Endothelial cell (in vitro differentiated cells): ENCODE results near the gene TAF1C. TPM values are rescaled to one million over a fixed set of nuclear protein-coding genes. Genes with fewer than 3 reads are reported as not detected.

Experiments
- DNase-seq: peaks from one replicate; pipeline ENCODE4 v3.0.0; 2021; ENCODE audit warnings: low spot score
- H3K27ac Mint-ChIP-seq: one replicate; pipeline ENCODE4 v1.8.0; 2021; ENCODE audit warnings: mixed read lengths, inconsistent platforms; ENCODE audit not compliant: unreplicated experiment
- H3K27me3 Mint-ChIP-seq: one replicate; pipeline ENCODE4 v1.8.0; 2021; ENCODE audit warnings: mild to moderate bottlenecking, moderate library complexity, mixed read lengths, inconsistent platforms; ENCODE audit not compliant: unreplicated experiment
- H3K36me3 Mint-ChIP-seq: one replicate; pipeline ENCODE4 v1.8.0; 2021; ENCODE audit warnings: mild to moderate bottlenecking, low read depth, mixed read lengths, inconsistent platforms; ENCODE audit not compliant: unreplicated experiment
- H3K4me1 Mint-ChIP-seq: one replicate; pipeline ENCODE4 v1.8.0; 2021; ENCODE audit warnings: mild to moderate bottlenecking, mixed read lengths, inconsistent platforms; ENCODE audit not compliant: unreplicated experiment
- H3K4me3 Mint-ChIP-seq: one replicate; pipeline ENCODE4 v1.8.0; 2021; ENCODE audit warnings: mild to moderate bottlenecking, mixed read lengths, inconsistent platforms; ENCODE audit not compliant: unreplicated experiment
- H3K9me3 Mint-ChIP-seq: one replicate; pipeline ENCODE4 v1.8.0; 2021; ENCODE audit warnings: mixed read lengths, inconsistent platforms; ENCODE audit not compliant: unreplicated experiment
- long read RNA-seq: library from polyadenylated mRNA; unstranded; transcript quantifications from one replicate; pipeline ENCODE4 v2.0.0, GENCODE V29; 2020; ENCODE audit not compliant: unreplicated experiment
- total RNA-seq: library from RNA; stranded (reverse); fragmentation: NEBNext Ultra II Directional; extraction: Animal tissue kit (Norgen Biotek cat#: 25700); gene quantifications from one replicate; pipeline ENCODE4 v1.2.1, GENCODE V29; 2021; ENCODE audit not compliant: unreplicated experiment
- TF ChIP-seq, protein P1 (sequence below): fragments of 200-600 bp; sonication (generic); IDR thresholded peaks from one replicate; pipeline ENCODE4 v1.5.0; 2021; ENCODE audit warnings: antibody characterized with exemption; ENCODE audit not compliant: unreplicated experiment

The TAF1C gene
- 73.6 TPM for total RNA-seq
- long read RNA-seq, transcript TAF1C-216 (15 exons, 2,972 nt): major isoform, 5 of 14 reads
- long read RNA-seq, partial matches to known transcripts: 3 of 14 reads
- long read RNA-seq, other reads (novel, unspliced or antisense): 6 of 14 reads

DNA sequence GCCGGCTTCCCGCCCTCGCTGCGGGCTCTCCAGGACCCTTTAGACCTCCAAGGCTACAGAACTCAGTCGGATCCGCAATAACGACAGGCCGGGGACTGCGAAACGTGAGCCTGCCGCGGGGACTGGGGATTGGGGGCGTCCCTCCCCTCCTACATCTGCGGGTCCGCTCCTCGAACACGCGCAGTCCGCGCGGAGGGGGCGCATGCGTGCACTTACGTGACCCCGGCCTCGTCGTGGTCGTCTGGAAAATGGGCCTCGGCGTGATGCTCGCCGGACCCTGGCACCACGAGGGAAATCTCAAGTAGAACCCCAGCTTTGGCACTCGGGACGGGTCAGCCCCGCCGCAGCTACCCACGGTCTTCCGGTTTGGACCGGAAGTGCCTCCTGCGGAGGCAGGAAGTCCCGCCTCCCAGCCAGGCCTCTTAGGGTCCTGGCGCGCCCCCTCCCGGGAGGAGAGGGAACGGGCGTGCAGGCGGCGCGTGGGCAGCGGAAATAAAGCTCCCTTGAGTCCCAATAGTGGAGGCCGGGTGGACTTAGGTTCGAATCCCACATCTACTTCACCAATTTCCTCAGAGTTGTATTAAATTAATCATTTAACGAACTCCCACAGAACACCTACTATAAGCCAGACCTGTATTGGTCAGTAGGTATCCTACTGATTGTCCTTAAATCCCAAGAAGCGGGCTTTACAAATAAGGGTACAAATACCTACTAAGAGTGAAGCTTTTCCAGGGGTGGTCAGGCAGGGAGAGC is at the start of gene TAF1C:
TSS of gene TAF1C (minus strand) at position 373 of the 753 bp plus-strand sequence. CDS start 2,069 bp downstream, outside the sequence.
- H3K27me3 Mint-ChIP-seq: no peaks in the 10 kb centered on the region
- peak; percentile 94 for DNase-seq
- peaks cover 15% of the 10 kb centered on the region for H3K36me3 Mint-ChIP-seq
- H3K4me1 Mint-ChIP-seq: peaks cover 17% of the 10 kb centered on the region
- TF ChIP-seq, protein P1, sequence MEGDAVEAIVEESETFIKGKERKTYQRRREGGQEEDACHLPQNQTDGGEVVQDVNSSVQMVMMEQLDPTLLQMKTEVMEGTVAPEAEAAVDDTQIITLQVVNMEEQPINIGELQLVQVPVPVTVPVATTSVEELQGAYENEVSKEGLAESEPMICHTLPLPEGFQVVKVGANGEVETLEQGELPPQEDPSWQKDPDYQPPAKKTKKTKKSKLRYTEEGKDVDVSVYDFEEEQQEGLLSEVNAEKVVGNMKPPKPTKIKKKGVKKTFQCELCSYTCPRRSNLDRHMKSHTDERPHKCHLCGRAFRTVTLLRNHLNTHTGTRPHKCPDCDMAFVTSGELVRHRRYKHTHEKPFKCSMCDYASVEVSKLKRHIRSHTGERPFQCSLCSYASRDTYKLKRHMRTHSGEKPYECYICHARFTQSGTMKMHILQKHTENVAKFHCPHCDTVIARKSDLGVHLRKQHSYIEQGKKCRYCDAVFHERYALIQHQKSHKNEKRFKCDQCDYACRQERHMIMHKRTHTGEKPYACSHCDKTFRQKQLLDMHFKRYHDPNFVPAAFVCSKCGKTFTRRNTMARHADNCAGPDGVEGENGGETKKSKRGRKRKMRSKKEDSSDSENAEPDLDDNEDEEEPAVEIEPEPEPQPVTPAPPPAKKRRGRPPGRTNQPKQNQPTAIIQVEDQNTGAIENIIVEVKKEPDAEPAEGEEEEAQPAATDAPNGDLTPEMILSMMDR: peak; percentile 93
- H3K27ac Mint-ChIP-seq: peak within 1 kb of the TSS; percentile 64
- peak within 1 kb of the TSS; percentile 95 for H3K4me3 Mint-ChIP-seq
- H3K9me3 Mint-ChIP-seq: no peaks in the 10 kb centered on the region

DNA sequence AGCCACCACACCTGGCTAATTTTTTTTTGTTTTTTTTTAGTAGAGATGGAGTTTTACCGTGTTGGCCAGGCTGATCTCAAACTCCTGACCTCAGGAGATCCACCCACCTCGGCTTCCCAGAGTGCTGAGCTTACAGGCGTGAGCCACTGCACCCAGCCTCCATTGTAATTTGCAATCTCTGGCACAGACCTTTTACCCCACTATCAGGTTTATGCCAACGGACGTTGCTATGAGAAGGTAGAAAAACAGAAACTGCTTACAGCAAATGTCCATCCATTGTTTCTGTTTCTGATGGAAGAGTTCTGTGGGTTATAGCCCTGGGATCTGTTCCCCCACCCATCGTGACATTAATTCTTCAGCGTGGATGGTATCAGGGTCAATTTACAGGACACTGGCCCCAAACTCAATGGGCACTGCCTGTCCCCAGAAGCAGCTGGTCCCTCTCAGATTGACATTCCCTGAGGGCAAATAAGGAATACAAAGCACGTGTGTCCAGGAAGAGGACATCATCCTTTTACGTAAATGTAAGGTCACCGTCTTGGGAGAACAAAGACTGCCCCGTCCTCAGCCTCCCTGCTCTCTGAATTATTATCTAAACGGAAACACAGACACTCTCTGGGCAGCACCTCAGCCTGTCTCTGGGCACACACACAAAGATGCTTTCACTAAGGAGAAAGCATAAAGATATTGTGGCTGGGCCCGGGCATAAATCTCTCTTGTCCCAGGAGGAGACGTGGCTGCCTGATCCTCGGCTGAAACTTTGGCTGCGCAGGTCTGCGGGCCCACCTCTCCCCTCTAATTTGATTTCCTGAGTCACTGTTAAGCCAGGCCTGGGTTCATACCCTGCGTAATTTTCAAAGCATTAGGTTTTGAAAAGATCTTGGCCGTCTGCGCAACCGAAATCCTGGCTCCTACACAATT is 47.7 kb upstream of the TAF1C start:
- DNase-seq: no peak
- Mint-ChIP-seq H3K27ac (no peak overlapping the region), H3K4me1 (peaks cover 2% of the 10 kb centered on the region), H3K36me3 (no peaks in the 10 kb centered on the region), H3K9me3 (no peaks in the 10 kb centered on the region), H3K27me3 (peaks cover 5% of the 10 kb centered on the region), H3K4me3 (no peak overlapping the region)
- TF ChIP-seq, protein P1: no peak

DNA sequence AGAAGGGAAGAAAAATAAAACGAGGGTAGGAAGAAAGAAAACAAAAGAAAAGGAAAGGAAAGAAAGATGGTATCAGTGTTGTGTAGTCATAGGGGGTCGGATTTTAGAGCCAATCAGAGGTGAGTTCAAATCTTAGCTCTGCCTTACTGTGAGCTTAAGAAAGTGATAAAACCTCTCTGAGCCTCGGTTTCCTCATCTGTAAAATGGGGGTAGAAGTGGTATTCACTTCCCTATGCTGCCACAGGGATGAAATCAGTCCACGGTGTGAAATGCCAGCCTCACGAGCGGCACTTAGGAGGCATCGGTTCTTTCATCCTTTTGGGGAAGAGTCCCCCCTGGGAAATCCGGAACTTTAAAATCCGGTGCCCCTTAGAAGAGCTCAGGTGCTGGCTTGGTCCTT is 46.9 kb upstream of the TAF1C start:
- H3K36me3 Mint-ChIP-seq: no peaks in the 10 kb centered on the region
- no peak overlapping the region for H3K27ac Mint-ChIP-seq
- TF ChIP-seq, protein P1: no peak
- no peak overlapping the region for H3K4me3 Mint-ChIP-seq
- no peaks in the 10 kb centered on the region for H3K9me3 Mint-ChIP-seq
- H3K4me1 Mint-ChIP-seq: peaks cover 3% of the 10 kb centered on the region
- no peak for DNase-seq
- H3K27me3 Mint-ChIP-seq: peaks cover 6% of the 10 kb centered on the region

- no peak for DNase-seq
- H3K27me3 Mint-ChIP-seq: peaks cover 6% of the 10 kb centered on the region
- no peaks in the 10 kb centered on the region for H3K36me3 Mint-ChIP-seq
- TF ChIP-seq, protein P1: no peak
- no peak overlapping the region for H3K4me3 Mint-ChIP-seq
- H3K9me3 Mint-ChIP-seq: no peaks in the 10 kb centered on the region
- H3K27ac Mint-ChIP-seq: no peak overlapping the region
- H3K4me1 Mint-ChIP-seq: peaks cover 3% of the 10 kb centered on the region
Measured at GRCh38 chr16:84232969-84233368, 46.1 kb upstream of the TAF1C start.
